Sigmoid colon (tissue), 7 donors: ENCODE measurements around the gene MSH2. TPM values are rescaled to one million over a fixed set of nuclear protein-coding genes. Genes with fewer than 3 reads are reported as not detected.
"Not testable (repeated sequence)": the region's sequence is repeated elsewhere in the genome, so short reads cannot be mapped to it uniquely, and the experiment has no call there.

Source experiments
- DNase-seq: peaks from one replicate; pipeline ENCODE4 v3.0.0-alpha.2; 2019
- H3K27ac ChIP-seq, 4 donors: fragments of 200-600 bp; sonication (generic); one replicate each; pipeline ENCODE4 v1.5.1; 2016 to 2019; ENCODE audit warnings: mild to moderate bottlenecking in 1 of 4
- H3K27me3 ChIP-seq, 3 donors: fragments of 200-600 bp; sonication (generic); one replicate each; pipeline ENCODE4 v1.5.1; 2019; ENCODE audit warnings: mild to moderate bottlenecking in 1 of 3
- H3K36me3 ChIP-seq, 4 donors: fragments of 200-600 bp; sonication (generic); one replicate each; pipeline ENCODE4 v1.5.1; 2016 to 2019
- H3K4me1 ChIP-seq, 4 donors: fragments of 200-600 bp; sonication (generic); one replicate each; pipeline ENCODE4 v1.5.1; 2017 to 2019
- H3K4me3 ChIP-seq, 4 donors: fragments of 200-600 bp; sonication (generic); one replicate each; pipeline ENCODE4 v1.5.1; 2017 to 2019; ENCODE audit warnings: mild to moderate bottlenecking in 2 of 4, moderate library complexity in 1 of 4
- H3K9me3 ChIP-seq, 4 donors: fragments of 200-600 bp in 3 of 4; sonication (generic) in 3 of 4; one replicate each; pipeline versions ENCODE4 v1.5.1 to v1.6.1; 2013 to 2019
- CTCF ChIP-seq, 4 experiments: fragments of 450-650 bp in 3 of 4; fragments of 200-600 bp in 1 of 4; IDR thresholded peaks; one replicate each; pipeline ENCODE4 v1.5.1; 2016 to 2019; ENCODE audit warnings: antibody characterized with exemption in 4 of 4, mild to moderate bottlenecking in 3 of 4, moderate library complexity in 2 of 4
- EP300 ChIP-seq, 4 donors: sonication (generic); formaldehyde crosslinking; IDR thresholded peaks; one replicate each; pipeline ENCODE4 v1.6.1; 2017; ENCODE audit warnings: antibody characterized with exemption in 4 of 4
- POLR2A ChIP-seq, 2 donors: fragments of 450-650 bp; IDR thresholded peaks; one replicate each; pipeline ENCODE4 v1.6.1; 2016; ENCODE audit warnings: antibody characterized with exemption in 2 of 2, mild to moderate bottlenecking in 2 of 2, moderate library complexity in 2 of 2
- POLR2AphosphoS5 ChIP-seq, 4 donors: sonication (generic); formaldehyde crosslinking; IDR thresholded peaks; one replicate each; pipeline ENCODE4 v1.6.1; 2017; ENCODE audit warnings: antibody characterized with exemption in 4 of 4
- WGBS, 2 donors: extraction: QIAGEN DNeasy Blood & Tissue Kit; methylation state at CpG; one replicate each; pipeline ENCODE4 v1.1.7; 2013; 5-methylcytosine and 5-hydroxymethylcytosine counted together
- intact Hi-C: fragments of 100-400 bp; cut with DNase I; formaldehyde crosslinking; loops from one replicate; pipeline ENCODE4 v1.15.1; 2023
- polyA plus RNA-seq, 3 donors: library from polyadenylated mRNA; stranded (reverse); fragments of 200-250 nt; gene quantifications; one replicate each; pipeline ENCODE4 v1.2.3, GENCODE V29; 2013
- total RNA-seq, 4 donors: library from RNA; depleted of rRNA; stranded (reverse); fragments of >200 nt; gene quantifications; one replicate each; pipeline ENCODE4 v1.1.0, GENCODE V29; 2016
- donor health status: healthy with polysubstance abuse.
- donor health status: Bipolar disorder and iron deficiency.
- donor health status: healthy.

The MSH2 gene
- total and polyA plus RNA-seq, 7 donors: 7.2 to 13.9 (median 9.4) TPM

GRCh38 chr2:47437287-47437686 lies 34.3 kb downstream of the MSH2 start:
- Histone ChIP-seq H3K36me3 (no peaks in the 10 kb centered on the region), H3K27me3 (no peaks in the 10 kb centered on the region), H3K9me3 (no peaks in the 10 kb centered on the region), H3K4me3 (no peak overlapping the region), H3K4me1 (no peaks in the 10 kb centered on the region), H3K27ac (no peak overlapping the region)
- no peak for DNase-seq
- intact Hi-C loops: loop anchor here (1.0 to 10.0 kb wide), 3 partner anchors 331 to 988 kb away; no protein-coding TSS in a partner anchor
- 65 to 66% methylated on average over 4 of the region's 4 CpGs for WGBS, 2 donors
- no peak for TF ChIP-seq POLR2A (IDR thresholded peaks at IDR 0.05)
- TF ChIP-seq CTCF (IDR thresholded peaks at IDR 0.05): peak in 2 of 4 experiments; percentile 6 to 33

GRCh38 chr2:47438106-47438505 lies 35.1 kb downstream of the MSH2 start:
- intact Hi-C loops: loop anchor here (10.0 kb wide), 1 partner anchor 987 kb away; no protein-coding TSS in a partner anchor
- 86 to 90% methylated on average over 3 of the region's 3 CpGs for WGBS, 2 donors

GRCh38 chr2:47438783-47439182 lies 35.8 kb downstream of the MSH2 start:
- DNase-seq: no peak
- intact Hi-C loops: loop anchor here (10.0 kb wide), 1 partner anchor 986 kb away; no protein-coding TSS in a partner anchor
- H3K4me1 ChIP-seq: no peaks in the 10 kb centered on the region
- no peak overlapping the region for H3K4me3 ChIP-seq
- WGBS, 2 donors: 97 to 100% methylated on average over 2 of the region's 2 CpGs
- no peaks in the 10 kb centered on the region for H3K9me3 ChIP-seq
- no peaks in the 10 kb centered on the region for H3K36me3 ChIP-seq
- no peaks in the 10 kb centered on the region for H3K27me3 ChIP-seq
- no peak overlapping the region for H3K27ac ChIP-seq
- TF ChIP-seq CTCF (IDR thresholded peaks at IDR 0.05) (no peak), POLR2A (IDR thresholded peaks at IDR 0.05) (no peak), POLR2AphosphoS5 (IDR thresholded peaks at IDR 0.05) (no peak), EP300 (IDR thresholded peaks at IDR 0.05) (no peak)

More at GRCh38 chr2:47438106-47438505, 35.1 kb downstream of the MSH2 start:
- Histone ChIP-seq H3K36me3 (no peaks in the 10 kb centered on the region), H3K4me3 (no peak overlapping the region), H3K27ac (no peak overlapping the region), H3K4me1 (no peaks in the 10 kb centered on the region), H3K27me3 (no peaks in the 10 kb centered on the region), H3K9me3 (no peaks in the 10 kb centered on the region)
- no peak for DNase-seq
- TF ChIP-seq POLR2A (IDR thresholded peaks at IDR 0.05) (no peak), EP300 (IDR thresholded peaks at IDR 0.05) (no peak), CTCF (IDR thresholded peaks at IDR 0.05) (no peak), POLR2AphosphoS5 (IDR thresholded peaks at IDR 0.05) (no peak)

GRCh38 chr2:47451790-47452189 lies 48.8 kb downstream of the MSH2 start:
- Histone ChIP-seq H3K4me1 (no peaks in the 10 kb centered on the region), H3K27me3 (no peaks in the 10 kb centered on the region), H3K27ac (no peak overlapping the region), H3K36me3 (no peaks in the 10 kb centered on the region), H3K9me3 (no peaks in the 10 kb centered on the region), H3K4me3 (no peak overlapping the region)
- intact Hi-C loops: no loop called here
- DNase-seq: no peak
- TF ChIP-seq CTCF (IDR thresholded peaks at IDR 0.05): no peak
- TF ChIP-seq POLR2A (IDR thresholded peaks at IDR 0.05): no peak
- TF ChIP-seq POLR2AphosphoS5 (IDR thresholded peaks at IDR 0.05): no peak
- TF ChIP-seq EP300 (IDR thresholded peaks at IDR 0.05): no peak

- TF ChIP-seq POLR2AphosphoS5 (IDR thresholded peaks at IDR 0.05) (no peak), POLR2A (IDR thresholded peaks at IDR 0.05) (no peak), CTCF (IDR thresholded peaks at IDR 0.05) (no peak), EP300 (IDR thresholded peaks at IDR 0.05) (no peak)
- Histone ChIP-seq H3K27ac (no peak overlapping the region), H3K27me3 (no peaks in the 10 kb centered on the region), H3K4me3 (no peak overlapping the region), H3K4me1 (no peaks in the 10 kb centered on the region), H3K36me3 (no peaks in the 10 kb centered on the region), H3K9me3 (no peaks in the 10 kb centered on the region)
- 94 to 96% methylated on average over 2 of the region's 2 CpGs for WGBS, 2 donors
- no peak for DNase-seq
- intact Hi-C loops: no loop called here
Measured at GRCh38 chr2:47452761-47453160, 49.8 kb downstream of the MSH2 start.

GRCh38 chr2:47454818-47455217 lies 51.9 kb downstream of the MSH2 start:
- intact Hi-C loops, DNase-seq, H3K27ac ChIP-seq, H3K4me1 ChIP-seq, H3K27me3 ChIP-seq, H3K4me3 ChIP-seq, H3K36me3 ChIP-seq, H3K9me3 ChIP-seq: not testable (repeated sequence)
- 65 to 86% methylated on average over 5 of the region's 5 CpGs for WGBS, 2 donors
